Trophoblast cell (in vitro differentiated cells and primary cell): Measurements from ENCODE around the gene ZBED3.

Experiments used
- DNase-seq, 2 donors: peaks; one replicate each; pipeline ENCODE4 v3.0.0-alpha.2; 2016
- H2AFZ ChIP-seq: 2 replicates; pipeline ENCODE4 v1.6.1; 2013; ENCODE audit warnings: low read length, moderate library complexity, mild to moderate bottlenecking; ENCODE audit not compliant: insufficient read depth, poor library complexity
- H2AK5ac ChIP-seq: 2 replicates; pipeline ENCODE4 v1.6.1; 2013; ENCODE audit warnings: mild to moderate bottlenecking, low read length
- H2BK120ac ChIP-seq: 2 replicates; pipeline ENCODE4 v1.6.1; 2013; ENCODE audit warnings: low read length, mild to moderate bottlenecking, moderate library complexity; ENCODE audit not compliant: insufficient read depth, poor library complexity
- H2BK12ac ChIP-seq: 2 replicates; pipeline ENCODE4 v1.6.1; 2013; ENCODE audit warnings: mild to moderate bottlenecking, low read length, moderate library complexity
- H2BK5ac ChIP-seq: 2 replicates; pipeline ENCODE4 v1.6.1; 2013; ENCODE audit warnings: low read length, low read depth, moderate library complexity, mild to moderate bottlenecking; ENCODE audit not compliant: poor library complexity
- H3K14ac ChIP-seq: 2 replicates; pipeline ENCODE4 v1.6.1; 2013; ENCODE audit warnings: mild to moderate bottlenecking, low read length
- H3K18ac ChIP-seq: 2 replicates; pipeline ENCODE4 v1.6.1; 2013; ENCODE audit warnings: mild to moderate bottlenecking, low read length
- H3K23ac ChIP-seq: 2 replicates; pipeline ENCODE4 v1.6.1; 2013; ENCODE audit warnings: low read length
- H3K27ac ChIP-seq: 2 replicates; pipeline ENCODE4 v1.5.1; 2013; ENCODE audit warnings: low read depth, mild to moderate bottlenecking, inconsistent platforms, low read length, moderate library complexity
- H3K27me3 ChIP-seq: 2 replicates; pipeline ENCODE4 v1.6.1; 2013; ENCODE audit warnings: inconsistent platforms, mild to moderate bottlenecking, low read length, moderate library complexity; ENCODE audit not compliant: insufficient read depth
- H3K36me3 ChIP-seq, 2 experiments: 1 replicate in 1 of 2; 2 replicates in 1 of 2; pipeline ENCODE4 v1.6.1; 2013; ENCODE audit warnings: low read length in 2 of 2, mild to moderate bottlenecking in 2 of 2, moderate library complexity in 1 of 2; ENCODE audit not compliant: insufficient read depth in 2 of 2, control insufficient read depth in 1 of 2
- H3K4ac ChIP-seq: 2 replicates; pipeline ENCODE4 v1.6.1; 2013; ENCODE audit warnings: low read depth, mild to moderate bottlenecking, low read length, moderate library complexity
- H3K4me1 ChIP-seq, 2 experiments: 1 replicate in 1 of 2; 2 replicates in 1 of 2; pipeline ENCODE4 v1.6.1; 2013; ENCODE audit warnings: low read length in 2 of 2, mild to moderate bottlenecking in 2 of 2, moderate library complexity in 1 of 2; ENCODE audit not compliant: insufficient read depth in 2 of 2, control insufficient read depth in 1 of 2
- H3K4me2 ChIP-seq: 2 replicates; pipeline ENCODE4 v1.6.1; 2013; ENCODE audit warnings: inconsistent platforms, mild to moderate bottlenecking, low read length, moderate library complexity
- H3K4me3 ChIP-seq: 2 replicates; pipeline ENCODE4 v1.5.1; 2013; ENCODE audit warnings: mild to moderate bottlenecking, low read depth, low read length, inconsistent platforms
- H3K79me1 ChIP-seq: one replicate; pipeline ENCODE4 v1.6.1; 2013; ENCODE audit warnings: low read length
- H3K79me2 ChIP-seq: 2 replicates; pipeline ENCODE4 v1.6.1; 2013; ENCODE audit warnings: low read length, mild to moderate bottlenecking; ENCODE audit not compliant: control insufficient read depth, insufficient read depth, poor library complexity
- H3K9ac ChIP-seq: 2 replicates; pipeline ENCODE4 v1.6.1; 2013; ENCODE audit warnings: mild to moderate bottlenecking, low read length
- H3K9me3 ChIP-seq: 2 replicates; pipeline ENCODE4 v1.6.1; 2013; ENCODE audit warnings: low read depth, mild to moderate bottlenecking, control low read depth, inconsistent platforms, low read length; ENCODE audit not compliant: insufficient read depth
- H4K12ac ChIP-seq: 2 replicates; pipeline ENCODE4 v1.6.1; 2013; ENCODE audit warnings: low read depth, mild to moderate bottlenecking, low read length, moderate library complexity
- H4K8ac ChIP-seq: 2 replicates; pipeline ENCODE4 v1.6.1; 2013; ENCODE audit warnings: low read depth, mild to moderate bottlenecking, low read length, moderate library complexity
- H4K91ac ChIP-seq: one replicate; pipeline ENCODE4 v1.6.1; 2013; ENCODE audit warnings: low read depth, mild to moderate bottlenecking, low read length, moderate library complexity
- WGBS: extraction: QIAGEN DNeasy Blood & Tissue Kit; methylation state at CpG from one replicate; pipeline ENCODE4 v1.1.7; 2013; ENCODE audit warnings: missing lambda C conversion rate; ENCODE audit not compliant: insufficient read length, insufficient coverage; ENCODE audit errors: extremely low coverage; 5-methylcytosine and 5-hydroxymethylcytosine counted together

Gene ZBED3

GRCh38 chr5:77073667-77074066, 13.4 kb downstream of the ZBED3 start:
- Histone ChIP-seq H2BK5ac (no peak overlapping the region), H3K4me3 (no peak overlapping the region), H3K36me3 (peaks cover 0 to under 1% of the 10 kb centered on the region in 2 experiments), H3K9me3 (no peaks in the 10 kb centered on the region), H3K9ac (no peak overlapping the region), H3K18ac (no peak overlapping the region), H3K4me1 (peaks cover 0 to 4% of the 10 kb centered on the region in 2 experiments), H4K8ac (no peak overlapping the region), H3K4ac (no peak overlapping the region), H3K27me3 (no peaks in the 10 kb centered on the region), H2BK120ac (no peak overlapping the region), H4K91ac (no peak overlapping the region), H3K79me1 (no peaks in the 10 kb centered on the region), H3K79me2 (no peaks in the 10 kb centered on the region), H3K23ac (no peak overlapping the region), H2AK5ac (no peak overlapping the region), H3K27ac (no peak overlapping the region), H2AFZ (no peak overlapping the region), H3K4me2 (no peak overlapping the region), H3K14ac (no peak overlapping the region), H2BK12ac (no peak overlapping the region), H4K12ac (no peak overlapping the region)
- DNase-seq = no peak
- no CpG with 5 or more reads among the region's 2 CpGs for WGBS

GRCh38 chr5:77066823-77067442, 20.2 kb downstream of the ZBED3 start:
- H3K36me3 ChIP-seq = peaks cover 0 to 4% of the 10 kb centered on the region in 2 experiments
- no peak overlapping the region for H2BK120ac ChIP-seq
- no peaks in the 10 kb centered on the region for H3K79me2 ChIP-seq
- H3K23ac ChIP-seq = no peak overlapping the region
- H2BK5ac ChIP-seq = no peak overlapping the region
- no peaks in the 10 kb centered on the region for H3K4me1 ChIP-seq
- no peak overlapping the region for H4K8ac ChIP-seq
- H3K27me3 ChIP-seq = no peaks in the 10 kb centered on the region
- no peak overlapping the region for H3K4ac ChIP-seq
- H2AFZ ChIP-seq = no peak overlapping the region
- no peaks in the 10 kb centered on the region for H3K79me1 ChIP-seq
- H3K14ac ChIP-seq = no peak overlapping the region
- peak in 1 of 2 donors; percentile 19 for DNase-seq
- no peak overlapping the region for H3K27ac ChIP-seq
- no CpG with 5 or more reads among the region's 1 CpG for WGBS
- no peak overlapping the region for H3K9ac ChIP-seq
- no peak overlapping the region for H3K4me3 ChIP-seq
- H4K12ac ChIP-seq = no peak overlapping the region
- H3K4me2 ChIP-seq = no peak overlapping the region
- no peak overlapping the region for H2AK5ac ChIP-seq
- no peak overlapping the region for H2BK12ac ChIP-seq
- H3K9me3 ChIP-seq = no peaks in the 10 kb centered on the region
- no peak overlapping the region for H3K18ac ChIP-seq
- H4K91ac ChIP-seq = no peak overlapping the region

- Histone ChIP-seq H3K4me3 (no peak overlapping the region), H4K12ac (no peak overlapping the region), H2BK5ac (no peak overlapping the region), H3K4ac (no peak overlapping the region), H3K27ac (no peak overlapping the region), H3K79me2 (no peaks in the 10 kb centered on the region), H2BK12ac (no peak overlapping the region), H3K9ac (no peak overlapping the region), H3K36me3 (peaks cover 0 to 4% of the 10 kb centered on the region in 2 experiments), H4K91ac (no peak overlapping the region), H2AFZ (no peak overlapping the region), H2BK120ac (no peak overlapping the region), H3K4me2 (no peak overlapping the region), H4K8ac (no peak overlapping the region), H3K18ac (no peak overlapping the region), H3K27me3 (no peaks in the 10 kb centered on the region), H3K14ac (no peak overlapping the region), H3K79me1 (no peaks in the 10 kb centered on the region), H3K9me3 (no peaks in the 10 kb centered on the region), H2AK5ac (no peak overlapping the region), H3K4me1 (no peaks in the 10 kb centered on the region), H3K23ac (no peak overlapping the region)
- no CpG with 5 or more reads among the region's 1 CpG for WGBS
- no peak for DNase-seq
Observed at GRCh38 chr5:77066184-77066583, 20.9 kb downstream of the ZBED3 start.

- no CpG with 5 or more reads among the region's 3 CpGs for WGBS
- Histone ChIP-seq H3K79me1 (no peaks in the 10 kb centered on the region), H4K12ac (no peak overlapping the region), H3K79me2 (no peaks in the 10 kb centered on the region), H3K27ac (no peak overlapping the region), H3K4me2 (no peak overlapping the region), H3K4ac (no peak overlapping the region), H2BK5ac (no peak overlapping the region), H4K91ac (no peak overlapping the region), H3K18ac (no peak overlapping the region), H3K9ac (no peak overlapping the region), H2AFZ (no peak overlapping the region), H3K9me3 (no peaks in the 10 kb centered on the region), H3K4me3 (no peak overlapping the region), H2AK5ac (no peak overlapping the region), H3K14ac (no peak overlapping the region), H2BK12ac (no peak overlapping the region), H3K27me3 (no peaks in the 10 kb centered on the region), H3K23ac (no peak overlapping the region), H2BK120ac (no peak overlapping the region), H4K8ac (no peak overlapping the region), H3K36me3 (peaks cover 0 to 4% of the 10 kb centered on the region in 2 experiments), H3K4me1 (no peaks in the 10 kb centered on the region)
- DNase-seq = peak in 1 of 2 donors; percentile 5
Observed at GRCh38 chr5:77065256-77065655, 21.8 kb downstream of the ZBED3 start.
